Astrocyte of the cerebellum (primary cell): Measurements from ENCODE around the gene TPPP.

Source experiments
- DNase-seq: peaks from one replicate; pipeline ENCODE4 v3.0.0-alpha.2; 2011; ENCODE audit warnings: low read depth
- H3K4me3 ChIP-seq: 2 replicates; pipeline ENCODE4 v1.5.1; 2011; ENCODE audit warnings: mild to moderate bottlenecking, low read depth, low read length, moderate library complexity
- in situ Hi-C: cut with HindIII; loops from 2 replicates; pipeline ENCODE4 v1.10.0; 2017; ENCODE audit warnings: low sequenced_read_pairs
- TF ChIP-seq, protein P1 (sequence below): IDR thresholded peaks from 2 replicates; pipeline ENCODE4 v1.5.1; 2012; ENCODE audit warnings: low read length, low read depth, moderate library complexity, mild to moderate bottlenecking; ENCODE audit errors: missing control alignments

TPPP gene

GRCh38 chr5:669842-670395, 23.2 kb downstream of the TPPP start:
- no peak for DNase-seq
- no peak overlapping the region for H3K4me3 ChIP-seq
- TF ChIP-seq, protein P1, sequence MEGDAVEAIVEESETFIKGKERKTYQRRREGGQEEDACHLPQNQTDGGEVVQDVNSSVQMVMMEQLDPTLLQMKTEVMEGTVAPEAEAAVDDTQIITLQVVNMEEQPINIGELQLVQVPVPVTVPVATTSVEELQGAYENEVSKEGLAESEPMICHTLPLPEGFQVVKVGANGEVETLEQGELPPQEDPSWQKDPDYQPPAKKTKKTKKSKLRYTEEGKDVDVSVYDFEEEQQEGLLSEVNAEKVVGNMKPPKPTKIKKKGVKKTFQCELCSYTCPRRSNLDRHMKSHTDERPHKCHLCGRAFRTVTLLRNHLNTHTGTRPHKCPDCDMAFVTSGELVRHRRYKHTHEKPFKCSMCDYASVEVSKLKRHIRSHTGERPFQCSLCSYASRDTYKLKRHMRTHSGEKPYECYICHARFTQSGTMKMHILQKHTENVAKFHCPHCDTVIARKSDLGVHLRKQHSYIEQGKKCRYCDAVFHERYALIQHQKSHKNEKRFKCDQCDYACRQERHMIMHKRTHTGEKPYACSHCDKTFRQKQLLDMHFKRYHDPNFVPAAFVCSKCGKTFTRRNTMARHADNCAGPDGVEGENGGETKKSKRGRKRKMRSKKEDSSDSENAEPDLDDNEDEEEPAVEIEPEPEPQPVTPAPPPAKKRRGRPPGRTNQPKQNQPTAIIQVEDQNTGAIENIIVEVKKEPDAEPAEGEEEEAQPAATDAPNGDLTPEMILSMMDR: no peak
- in situ Hi-C loops: loop anchor here (5.0 kb wide), 1 partner anchor 33 kb away; no protein-coding TSS in a partner anchor

- in situ Hi-C loops: no loop called here
- H3K4me3 ChIP-seq: no peak overlapping the region
- TF ChIP-seq, protein P1: peak; percentile 79
- no peak for DNase-seq
Measured at GRCh38 chr5:669111-669841, 23.9 kb downstream of the TPPP start.

DNA sequence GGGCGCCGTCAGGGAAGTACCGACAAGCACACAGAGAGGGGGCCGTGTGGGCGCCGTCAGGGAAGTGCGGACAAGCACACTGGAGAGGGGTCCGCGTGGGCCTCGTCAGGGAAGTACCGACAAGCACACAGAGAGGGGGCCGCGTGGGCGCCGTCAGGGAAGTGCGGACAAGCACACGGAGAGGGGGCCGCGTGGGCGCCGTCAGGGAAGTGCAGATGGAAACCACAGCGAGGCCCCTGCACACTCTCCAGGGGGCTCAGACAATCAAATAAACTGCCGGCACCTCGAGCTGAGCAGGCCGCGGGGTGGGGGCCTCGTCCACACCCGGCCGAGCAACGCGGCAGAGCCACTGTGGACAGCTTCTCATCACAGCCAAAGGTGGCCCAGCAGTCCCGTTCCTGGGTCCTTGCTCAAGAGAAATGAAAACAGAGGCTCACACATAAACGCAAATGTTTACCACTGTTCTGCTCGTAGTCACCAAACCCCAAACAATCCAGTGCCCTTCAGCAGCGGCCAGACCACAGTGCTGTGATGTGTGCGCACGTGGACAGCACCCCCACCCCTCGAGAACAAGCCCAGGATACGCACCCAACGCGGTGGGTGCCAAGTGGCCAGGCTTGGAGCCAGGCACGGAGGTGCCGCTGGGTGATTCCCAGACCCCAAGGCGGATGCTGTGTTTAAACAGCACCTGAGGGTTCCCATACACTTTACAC, 24.7 kb downstream of the TPPP start:
- no peak for DNase-seq
- in situ Hi-C loops: no loop called here
- TF ChIP-seq, protein P1: no peak
- no peak overlapping the region for H3K4me3 ChIP-seq

- TF ChIP-seq, protein P1: no peak
- no peak for DNase-seq
Measured at GRCh38 chr5:666816-667498, 26.2 kb downstream of the TPPP start.

GRCh38 chr5:665956-666711, 27.0 kb downstream of the TPPP start:
- no peak for DNase-seq
- H3K4me3 ChIP-seq: no peak overlapping the region
- TF ChIP-seq, protein P1: no peak
- in situ Hi-C loops: no loop called here

More at GRCh38 chr5:666816-667498, 26.2 kb downstream of the TPPP start:
- no peak overlapping the region for H3K4me3 ChIP-seq
- in situ Hi-C loops: no loop called here
